ENCODE results near the gene LNPEP. TPM values are rescaled to one million over a fixed set of nuclear protein-coding genes. Genes with fewer than 3 reads are reported as not detected.

The LNPEP gene
- total and polyA plus RNA-seq, 10 of the 15 experiments (the other 5 are each of a cell fraction or from before 2014, with no cell fraction given), result 5.6 to 54.9 (median 25.0) TPM

- TF ChIP-seq KLF5 (IDR thresholded peaks at IDR 0.05; ENCODE audit: partially characterized antibody) (no peak), MTA3 (IDR thresholded peaks at IDR 0.05; ENCODE audit: borderline replicate concordance, low read length) (no peak), SIN3A (IDR thresholded peaks at IDR 0.05; ENCODE audit: low read depth, low read length) (no peak), E2F8 (IDR thresholded peaks at IDR 0.05; ENCODE audit: low read depth, partially characterized antibody) (no peak), NR2F1 (conservative IDR thresholded peaks at IDR 0.05) (0 out of 2 replicates have a peak, but pooled peaks have one; percentile 22), SIX5 (IDR thresholded peaks at IDR 0.05; ENCODE audit: low read depth, low read length, severe bottlenecking) (no peak), HDAC6 (IDR thresholded peaks at IDR 0.05; ENCODE audit: unreplicated experiment) (no peak), BHLHE40 (IDR thresholded peaks at IDR 0.05; ENCODE audit: borderline replicate concordance in 1 of 2, low read depth in 2 of 2, low read length in 1 of 2) (no peak), KDM1A (IDR thresholded peaks at IDR 0.05; ENCODE audit: borderline replicate concordance) (no peak), TCF12 (IDR thresholded peaks at IDR 0.05; ENCODE audit: low read depth, low read length) (no peak), RBBP5 (conservative IDR thresholded peaks at IDR 0.05) (no peak), POLR2AphosphoS2 (IDR thresholded peaks at IDR 0.05; ENCODE audit: low read depth, low read length) (no peak), EP300 (IDR thresholded peaks at IDR 0.05; ENCODE audit: borderline replicate concordance in 1 of 2, control insufficient read depth in 1 of 2, low read depth in 2 of 2, low read length in 2 of 2) (no peak), RAD21 (IDR thresholded peaks at IDR 0.05; ENCODE audit: insufficient read depth, low read depth, low read length) (peak; percentile 60), PML (IDR thresholded peaks at IDR 0.05; ENCODE audit: low read length) (no peak), EED (IDR thresholded peaks at IDR 0.05; ENCODE audit: low read depth) (peak; percentile 69), EGR1 (IDR thresholded peaks at IDR 0.05; ENCODE audit: borderline replicate concordance in 1 of 2, low read depth in 2 of 2, low read length in 2 of 2) (no peak), MYB (IDR thresholded peaks at IDR 0.05; ENCODE audit: borderline replicate concordance, low read depth, low read length) (no peak)
- TF ChIP-seq, protein P1, sequence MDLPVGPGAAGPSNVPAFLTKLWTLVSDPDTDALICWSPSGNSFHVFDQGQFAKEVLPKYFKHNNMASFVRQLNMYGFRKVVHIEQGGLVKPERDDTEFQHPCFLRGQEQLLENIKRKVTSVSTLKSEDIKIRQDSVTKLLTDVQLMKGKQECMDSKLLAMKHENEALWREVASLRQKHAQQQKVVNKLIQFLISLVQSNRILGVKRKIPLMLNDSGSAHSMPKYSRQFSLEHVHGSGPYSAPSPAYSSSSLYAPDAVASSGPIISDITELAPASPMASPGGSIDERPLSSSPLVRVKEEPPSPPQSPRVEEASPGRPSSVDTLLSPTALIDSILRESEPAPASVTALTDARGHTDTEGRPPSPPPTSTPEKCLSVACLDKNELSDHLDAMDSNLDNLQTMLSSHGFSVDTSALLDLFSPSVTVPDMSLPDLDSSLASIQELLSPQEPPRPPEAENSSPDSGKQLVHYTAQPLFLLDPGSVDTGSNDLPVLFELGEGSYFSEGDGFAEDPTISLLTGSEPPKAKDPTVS (IDR thresholded peaks at IDR 0.05; ENCODE audit: low read depth, low read length), result no peak
Observed at GRCh38 chr5:96901384-96901783, 34.5 kb upstream of the LNPEP start (continued).

All from GM12878 (cell line).